IMR-90 (cell line): ENCODE measurements around the gene PPARG. TPM values are rescaled to one million over a fixed set of nuclear protein-coding genes. Genes with fewer than 3 reads are reported as not detected.

Experiments
- ATAC-seq: fragments of 200-7000 bp; cut with Tn5 transposase; 2 replicates; pipeline ENCODE4 v1.9.1; 2020; ENCODE audit warnings: low read depth, mild to moderate bottlenecking, moderate library complexity
- BruUV-seq: library from RNA; stranded (reverse); fragments of 400-500 nt; replicated peaks from 2 replicates; lab custom pipeline; 2021; lab: Mats Ljungman, UMichigan
- CTCF ChIA-PET: fragments of 300-600 bp; formaldehyde crosslinking; extraction: SDS; loops from one replicate; lab custom pipeline; 2021; ENCODE audit warnings: antibody characterized with exemption; lab: Yijun Ruan, JAX
- POLR2A ChIA-PET: fragments of 300-600 bp; sonication (Branson Sonifier 250); formaldehyde crosslinking; loops from one replicate; lab custom pipeline; 2022; ENCODE audit warnings: antibody characterized with exemption; ENCODE audit not compliant: unreplicated experiment; lab: Charles Lee
- DNase-seq: peaks from one replicate; pipeline ENCODE4 v3.0.0; 2013
- H2AFZ ChIP-seq: replicated peaks from 2 replicates; pipeline ENCODE3; 2013; ENCODE audit warnings: low read length, mild to moderate bottlenecking; ENCODE audit not compliant: poor library complexity
- H2AK5ac ChIP-seq: 2 replicates; pipeline ENCODE4 v1.6.1; 2013; ENCODE audit warnings: low read depth, low read length, inconsistent platforms
- H2AK9ac ChIP-seq: replicated peaks from 2 replicates; pipeline ENCODE3; 2013; ENCODE audit warnings: mild to moderate bottlenecking, low read depth, low read length, moderate library complexity; ENCODE audit not compliant: poor library complexity
- H2BK120ac ChIP-seq: 2 replicates; pipeline ENCODE4 v1.6.1; 2013; ENCODE audit warnings: low read depth, low read length, inconsistent platforms
- H2BK15ac ChIP-seq: 3 replicates; pipeline ENCODE4 v1.6.1; 2013; ENCODE audit warnings: low read depth, low read length, inconsistent platforms
- H2BK20ac ChIP-seq: 2 replicates; pipeline ENCODE4 v1.6.1; 2013; ENCODE audit warnings: low read depth, mild to moderate bottlenecking, inconsistent platforms, low read length, moderate library complexity
- H2BK5ac ChIP-seq: 2 replicates; pipeline ENCODE4 v1.6.1; 2013; ENCODE audit warnings: mild to moderate bottlenecking, low read depth, low read length, inconsistent platforms; ENCODE audit not compliant: poor library complexity, severe bottlenecking
- H3K14ac ChIP-seq: replicated peaks from 2 replicates; pipeline ENCODE4 v1.6.1; 2013; ENCODE audit warnings: low read depth, low read length, inconsistent platforms
- H3K18ac ChIP-seq: 2 replicates; pipeline ENCODE4 v1.6.1; 2013; ENCODE audit warnings: low read depth, low read length, control low read depth
- H3K23ac ChIP-seq: 2 replicates; pipeline ENCODE4 v1.6.1; 2013; ENCODE audit warnings: low read depth, low read length, inconsistent platforms
- H3K27ac ChIP-seq: 2 replicates; pipeline ENCODE4 v1.5.1; 2013; ENCODE audit warnings: mild to moderate bottlenecking, control low read depth, low read length; ENCODE audit not compliant: insufficient read depth
- H3K27me3 ChIP-seq: 2 replicates; pipeline ENCODE4 v1.6.1; 2013; ENCODE audit warnings: low read length; ENCODE audit not compliant: control insufficient read depth, insufficient read depth
- H3K36me3 ChIP-seq: 2 replicates; pipeline ENCODE4 v1.6.1; 2013; ENCODE audit warnings: low read length, mixed read lengths; ENCODE audit not compliant: control insufficient read depth, insufficient read depth
- H3K4ac ChIP-seq: 2 replicates; pipeline ENCODE4 v1.6.1; 2013; ENCODE audit warnings: low read depth, low read length, inconsistent platforms
- H3K4me1 ChIP-seq: 2 replicates; pipeline ENCODE4 v1.6.1; 2013; ENCODE audit warnings: low read length, mixed read lengths; ENCODE audit not compliant: control insufficient read depth, insufficient read depth
- H3K4me2 ChIP-seq: 2 replicates; pipeline ENCODE4 v1.6.1; 2013; ENCODE audit warnings: low read depth, mild to moderate bottlenecking, control low read depth, low read length, moderate library complexity
- H3K4me3 ChIP-seq: 2 replicates; pipeline ENCODE4 v1.5.1; 2013; ENCODE audit warnings: low read depth, mild to moderate bottlenecking, control low read depth, low read length, moderate library complexity; ENCODE audit not compliant: insufficient read depth
- H3K56ac ChIP-seq: 2 replicates; pipeline ENCODE4 v1.6.1; 2013; ENCODE audit warnings: low read length, inconsistent platforms; ENCODE audit not compliant: insufficient read depth; ENCODE audit errors: extremely low read depth
- H3K79me1 ChIP-seq, 2 experiments: 2 replicates each; pipeline ENCODE4 v1.6.1; 2013; ENCODE audit warnings: low read length in 2 of 2, inconsistent platforms in 1 of 2, low read depth in 1 of 2
- H3K9ac ChIP-seq: 2 replicates; pipeline ENCODE4 v1.6.1; 2013; ENCODE audit warnings: low read depth, low read length, control low read depth
- H3K9me1 ChIP-seq: 2 replicates; pipeline ENCODE4 v1.6.1; 2013; ENCODE audit warnings: low read length, inconsistent platforms; ENCODE audit not compliant: insufficient read depth
- H3K9me3 ChIP-seq: 2 replicates; pipeline ENCODE4 v1.6.1; 2013; ENCODE audit warnings: low read length; ENCODE audit not compliant: control insufficient read depth, insufficient read depth
- H4K20me1 ChIP-seq: 2 replicates; pipeline ENCODE4 v1.6.1; 2013; ENCODE audit warnings: low read length, inconsistent platforms; ENCODE audit not compliant: insufficient read depth
- H4K5ac ChIP-seq: 2 replicates; pipeline ENCODE4 v1.6.1; 2013; ENCODE audit warnings: mild to moderate bottlenecking, low read depth, low read length, control low read depth
- H4K8ac ChIP-seq, 2 experiments: 2 replicates each; pipeline ENCODE4 v1.6.1; 2013; ENCODE audit warnings: low read depth in 2 of 2, low read length in 2 of 2, control low read depth in 1 of 2, inconsistent platforms in 1 of 2
- H4K91ac ChIP-seq: 2 replicates; pipeline ENCODE4 v1.6.1; 2013; ENCODE audit warnings: low read depth, low read length, inconsistent platforms; ENCODE audit not compliant: insufficient read depth
- BHLHE40 ChIP-seq: fragments of 150-350 bp; IDR thresholded peaks from 2 replicates; pipeline ENCODE4 v1.6.1; 2016; ENCODE audit warnings: mild to moderate bottlenecking, low read depth, low read length
- CHD1 ChIP-seq: IDR thresholded peaks from 2 replicates; pipeline ENCODE4 v1.6.1; 2012; ENCODE audit warnings: low read depth, low read length, improper control_type of control experiment
- MAZ ChIP-seq: IDR thresholded peaks from 2 replicates; pipeline ENCODE4 v1.6.1; 2012; ENCODE audit warnings: low read depth, mild to moderate bottlenecking, low read length, improper control_type of control experiment, moderate library complexity, borderline replicate concordance
- RFX5 ChIP-seq: IDR thresholded peaks from 2 replicates; pipeline ENCODE4 v1.8.0; 2012; ENCODE audit warnings: low read depth, mild to moderate bottlenecking, low read length, moderate library complexity
- WGBS, 2 experiments: methylation state at CpG; one replicate each; pipeline versions ENCODE4 v1.1.5 to v1.1.7; 2013; ENCODE audit warnings: missing lambda C conversion rate in 2 of 2; ENCODE audit not compliant: insufficient read length in 1 of 2; ENCODE audit errors: extremely low coverage in 2 of 2; 5-methylcytosine and 5-hydroxymethylcytosine counted together
- dilution Hi-C: fragments of 300-500 bp; cut with HindIII; formaldehyde crosslinking; loops from one replicate; pipeline ENCODE4 v1.14.3; 2018; ENCODE audit warnings: low sequenced_read_pairs; ENCODE audit not compliant: unreplicated experiment
- in situ Hi-C: fragments of 300-500 bp; cut with MboI; formaldehyde crosslinking; loops from 3 replicates; pipeline ENCODE4 v1.14.3; 2019; ENCODE audit warnings: low sequenced_read_pairs, inconsistent platforms, mixed read lengths
- intact Hi-C: fragments of 100-400 bp; cut with micrococcal nuclease; formaldehyde crosslinking; loops from 2 replicates; pipeline ENCODE4 v1.10.0; 2022
- polyA plus RNA-seq, 3 experiments: library from polyadenylated mRNA; depleted of rRNA; stranded (reverse); fragments of >200 nt; gene quantifications; 2 replicates each; pipeline ENCODE4 v1.2.3, GENCODE V29; 2012; ENCODE audit warnings: low replicate concordance in 1 of 3
- total RNA-seq: library from RNA; depleted of rRNA; stranded (reverse); fragments of >200 nt; gene quantifications from 2 replicates; pipeline ENCODE4 v1.2.3, GENCODE V29; 2012

PPARG gene
- total and polyA plus RNA-seq, 2 of the 4 experiments (the other 2 are of a cell fraction), result 11.2 to 23.8 TPM

DNA sequence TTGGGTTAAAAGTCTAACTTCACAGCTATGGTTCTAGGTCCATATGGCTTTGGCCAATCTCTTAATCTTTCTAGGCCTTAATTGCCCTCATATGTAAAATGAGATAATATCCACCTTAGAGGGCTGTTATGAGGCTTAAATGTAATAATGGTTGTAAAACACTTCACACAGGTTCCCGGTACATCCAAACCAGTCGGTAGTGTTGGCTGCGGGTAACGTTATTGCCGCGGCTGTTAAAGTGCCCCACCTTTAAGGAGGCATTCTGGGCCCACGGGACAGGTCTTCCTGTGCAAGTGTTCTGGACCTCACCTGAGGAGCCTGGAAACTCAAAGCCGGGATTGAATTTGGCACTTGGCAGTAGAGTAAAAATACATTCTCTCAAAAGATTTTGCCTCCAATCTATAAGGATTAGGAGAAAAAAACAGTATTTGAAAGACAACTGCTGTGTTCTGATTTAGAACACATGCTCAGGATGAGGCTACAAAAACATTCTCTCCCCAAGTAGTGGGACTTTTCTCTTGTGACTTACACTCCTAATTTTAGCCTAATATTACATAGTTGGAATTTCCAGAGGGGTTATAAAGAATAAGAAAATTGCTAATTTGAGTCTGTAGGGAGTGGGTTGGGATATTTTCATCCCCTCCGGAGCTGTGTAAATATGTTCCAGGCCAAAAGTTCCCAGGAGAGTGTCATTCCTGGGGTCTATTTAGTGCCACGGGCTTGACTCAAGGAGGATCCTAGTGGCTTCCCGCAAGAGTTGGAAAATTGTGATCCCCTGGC lies 150.5 kb downstream of the PPARG start:
- in situ Hi-C loops, result no loop called here
- Histone ChIP-seq H3K4me1 (peaks cover 12% of the 10 kb centered on the region), H2AFZ (no peak overlapping the region), H3K4me3 (no peak overlapping the region), H4K20me1 (no peaks in the 10 kb centered on the region), H2BK120ac (no peak overlapping the region), H3K18ac (no peak overlapping the region), H3K4me2 (no peak overlapping the region), H3K4ac (no peak overlapping the region), H3K9ac (no peak overlapping the region), H3K36me3 (peaks cover 4% of the 10 kb centered on the region; the same call in 1 of the 2 replicates), H4K8ac (no peak overlapping the region), H3K14ac (no peak overlapping the region), H2BK5ac (no peak overlapping the region), H4K91ac (no peak overlapping the region), H2BK15ac (no peak overlapping the region), H2AK5ac (no peak overlapping the region), H2BK20ac (no peak overlapping the region), H2AK9ac (no peak overlapping the region), H3K56ac (no peak overlapping the region), H3K9me3 (no peaks in the 10 kb centered on the region), H3K27ac (no peak overlapping the region), H4K5ac (no peak overlapping the region), H3K79me1 (no peaks in the 10 kb centered on the region), H3K9me1 (0 out of 2 replicates have a peak, but pooled peaks cover 3% of the 10 kb centered on the region), H3K23ac (no peak overlapping the region), H3K27me3 (0 out of 2 replicates have a peak, but pooled peaks cover 2% of the 10 kb centered on the region)
- ChIA-PET CTCF (no interaction called here), POLR2A (no interaction called here)
- no peak for TF ChIP-seq BHLHE40
- TF ChIP-seq RFX5, result no peak
- TF ChIP-seq MAZ, result no peak
- no peak for TF ChIP-seq CHD1
- dilution Hi-C loops, result no loop called here
- no peak for ATAC-seq
- no TSS peak for BruUV-seq
- no peak for DNase-seq
- intact Hi-C loops, result no loop called here
- no CpG with 5 or more reads among the region's 11 CpGs for WGBS, 2 experiments
